IPS-NIHi7 (cell line): ENCODE results near the gene APBB3.

ENCODE experiments used
- DNase-seq: peaks from one replicate; pipeline ENCODE4 v3.0.0; 2012; ENCODE audit warnings: mixed read lengths; ENCODE audit errors: extremely low spot score

The APBB3 gene

GRCh38 chr5:140576776-140577201, 12.4 kb upstream of the APBB3 start:
- no peak for DNase-seq

GRCh38 chr5:140575309-140575708, 10.9 kb upstream of the APBB3 start:
- DNase-seq: peak; percentile 50

- no peak for DNase-seq
Observed at GRCh38 chr5:140574165-140574564, 9.8 kb upstream of the APBB3 start.

GRCh38 chr5:140573683-140574082, 9.3 kb upstream of the APBB3 start:
- DNase-seq: no peak

- DNase-seq: no peak
Observed at GRCh38 chr5:140571105-140571504, 6.7 kb upstream of the APBB3 start.

GRCh38 chr5:140570488-140570887, 6.1 kb upstream of the APBB3 start:
- DNase-seq: no peak

- no peak for DNase-seq
Observed at GRCh38 chr5:140570058-140570457, 5.7 kb upstream of the APBB3 start.

- DNase-seq: no peak
Observed at GRCh38 chr5:140569197-140569596, 4.8 kb upstream of the APBB3 start.

- DNase-seq: no peak
Observed at GRCh38 chr5:140568443-140569063, 4.2 kb upstream of the APBB3 start.

GRCh38 chr5:140567871-140568270, 3.5 kb upstream of the APBB3 start:
- no peak for DNase-seq

GRCh38 chr5:140567136-140567818, 2.9 kb upstream of the APBB3 start:
- DNase-seq: no peak

- no peak for DNase-seq
Observed at GRCh38 chr5:140566665-140567064, 2.3 kb upstream of the APBB3 start.

- no peak for DNase-seq
Observed at GRCh38 chr5:140565780-140566095, 1.3 kb upstream of the APBB3 start.

GRCh38 chr5:140565024-140565779, 804 bp upstream of the APBB3 start:
- no peak for DNase-seq

GRCh38 chr5:140563596-140563995, 802 bp downstream of the APBB3 start:
- DNase-seq: no peak

GRCh38 chr5:140561753-140562523, 2.5 kb downstream of the APBB3 start:
- no peak for DNase-seq

GRCh38 chr5:140560227-140560626, 4.2 kb downstream of the APBB3 start:
- DNase-seq: no peak

- no peak for DNase-seq
Observed at GRCh38 chr5:140558542-140558941, 5.9 kb downstream of the APBB3 start.

- DNase-seq: no peak
Observed at GRCh38 chr5:140557965-140558364, 6.4 kb downstream of the APBB3 start.

- DNase-seq: peak; percentile 93
Observed at GRCh38 chr5:140557136-140557805, 7.1 kb downstream of the APBB3 start, which contains the start of gene SRA1. TSS of gene SRA1 (minus strand) at chr5:140557473. CDS start at chr5:140557452, 21 bp downstream.

- no peak for DNase-seq
Observed at GRCh38 chr5:140556438-140556837, 8.0 kb downstream of the APBB3 start.
